SK-N-SH treated with all-trans-retinoic acid at 6 μM for 48 hours (cell line): ENCODE results near the gene CDCA7L.

Experiments used
- ATAC-seq: fragments of 200-7000 bp; cut with Tn5 transposase; 3 replicates; pipeline ENCODE4 v1.9.1; 2020; ENCODE audit warnings: mild to moderate bottlenecking, moderate library complexity
- ARNTL ChIP-seq: fragments of 450-650 bp; formaldehyde crosslinking; IDR thresholded peaks from 2 replicates; pipeline ENCODE4 v1.5.0; 2020; ENCODE audit warnings: low read depth, mild to moderate bottlenecking, moderate library complexity, borderline replicate concordance
- BACH2 ChIP-seq: fragments of 250-450 bp; sonication (Bioruptor Pico); IDR thresholded peaks from 2 replicates; pipeline ENCODE4 v1.9.0; 2021; ENCODE audit warnings: mild to moderate bottlenecking, borderline replicate concordance
- CREB5 ChIP-seq: fragments of 250-450 bp; sonication (Bioruptor Pico); IDR thresholded peaks from 2 replicates; pipeline ENCODE4 v1.5.1; 2020; ENCODE audit warnings: low read depth, mild to moderate bottlenecking, moderate library complexity
- CSDC2 ChIP-seq: fragments of 250-450 bp; sonication (Bioruptor Pico); IDR thresholded peaks from 2 replicates; pipeline ENCODE4 v1.5.0; 2020; ENCODE audit warnings: mild to moderate bottlenecking, moderate library complexity
- ESRRG ChIP-seq: fragments of 250-450 bp; sonication (Bioruptor Pico); IDR thresholded peaks from 2 replicates; pipeline ENCODE4 v1.6.1; 2021; ENCODE audit warnings: mild to moderate bottlenecking
- GLIS3 ChIP-seq: fragments of 250-450 bp; sonication (Bioruptor Pico); IDR thresholded peaks from 2 replicates; pipeline ENCODE4 v1.5.0; 2020; ENCODE audit warnings: mild to moderate bottlenecking, moderate library complexity
- ISL1 ChIP-seq: fragments of 250-450 bp; sonication (Bioruptor Pico); IDR thresholded peaks from 2 replicates; pipeline ENCODE4 v2.1.2; 2022; ENCODE audit warnings: mild to moderate bottlenecking, moderate library complexity
- OSR1 ChIP-seq: fragments of 250-450 bp; sonication (Bioruptor Pico); IDR thresholded peaks from 2 replicates; pipeline ENCODE4 v1.8.0; 2022; ENCODE audit warnings: moderate library complexity, mild to moderate bottlenecking, inconsistent platforms
- POU6F1 ChIP-seq: fragments of 250-450 bp; sonication (Bioruptor Pico); IDR thresholded peaks from 2 replicates; pipeline ENCODE4 v1.8.0; 2021; ENCODE audit warnings: low read depth, mild to moderate bottlenecking, moderate library complexity, borderline replicate concordance
- PPARA ChIP-seq: fragments of 250-450 bp; sonication (Bioruptor Pico); IDR thresholded peaks from 2 replicates; pipeline ENCODE4 v1.5.0; 2020; ENCODE audit warnings: mild to moderate bottlenecking, borderline replicate concordance
- RARB ChIP-seq: fragments of 250-450 bp; sonication (Bioruptor Pico); IDR thresholded peaks from 2 replicates; pipeline ENCODE4 v1.8.0; 2021; ENCODE audit warnings: mild to moderate bottlenecking, moderate library complexity
- SNAI2 ChIP-seq: fragments of 250-450 bp; sonication (Bioruptor Pico); IDR thresholded peaks from 2 replicates; pipeline ENCODE4 v1.5.0; 2020; ENCODE audit warnings: mild to moderate bottlenecking, moderate library complexity
- TCF4 ChIP-seq: fragments of 250-450 bp; sonication (Bioruptor Pico); IDR thresholded peaks from 2 replicates; pipeline ENCODE4 v1.8.0; 2021; ENCODE audit warnings: mild to moderate bottlenecking, moderate library complexity, borderline replicate concordance
- TOX ChIP-seq: fragments of 250-450 bp; sonication (Bioruptor Pico); IDR thresholded peaks from 2 replicates; pipeline ENCODE4 v1.8.0; 2021; ENCODE audit warnings: mild to moderate bottlenecking, moderate library complexity, borderline replicate concordance
- TSHZ2 ChIP-seq: fragments of 250-450 bp; sonication (Bioruptor Pico); IDR thresholded peaks from 2 replicates; pipeline ENCODE4 v1.5.0; 2020; ENCODE audit warnings: mild to moderate bottlenecking, moderate library complexity
- ZC3H10 ChIP-seq: fragments of 250-450 bp; sonication (Bioruptor Pico); IDR thresholded peaks from 2 replicates; pipeline ENCODE4 v1.5.1; 2021; ENCODE audit warnings: mild to moderate bottlenecking, moderate library complexity
- ZFP3 ChIP-seq: fragments of 250-450 bp; sonication (Bioruptor Pico); IDR thresholded peaks from 2 replicates; pipeline ENCODE4 v1.5.0; 2020; ENCODE audit warnings: mild to moderate bottlenecking, moderate library complexity
- ZFP30 ChIP-seq: fragments of 450-650 bp; formaldehyde crosslinking; IDR thresholded peaks from 2 replicates; pipeline ENCODE4 v1.5.0; 2022; ENCODE audit warnings: mild to moderate bottlenecking, moderate library complexity
- ZNF565 ChIP-seq: fragments of 450-650 bp; formaldehyde crosslinking; conservative IDR thresholded peaks from 2 replicates; pipeline ENCODE4 v1.5.0; 2020; ENCODE audit warnings: low read depth, mild to moderate bottlenecking, moderate library complexity
- ZNF70 ChIP-seq: fragments of 450-650 bp; formaldehyde crosslinking; IDR thresholded peaks from 2 replicates; pipeline ENCODE4 v1.5.0; 2020; ENCODE audit warnings: mild to moderate bottlenecking, moderate library complexity
- ZNF8 ChIP-seq: fragments of 450-650 bp; formaldehyde crosslinking; IDR thresholded peaks from 2 replicates; pipeline ENCODE4 v1.5.0; 2020; ENCODE audit warnings: mild to moderate bottlenecking, moderate library complexity
- TF ChIP-seq, protein P1 (sequence below): fragments of 250-450 bp; sonication (Bioruptor Pico); IDR thresholded peaks from 2 replicates; pipeline ENCODE4 v1.5.1; 2021; ENCODE audit warnings: mild to moderate bottlenecking, moderate library complexity

CDCA7L gene

DNA sequence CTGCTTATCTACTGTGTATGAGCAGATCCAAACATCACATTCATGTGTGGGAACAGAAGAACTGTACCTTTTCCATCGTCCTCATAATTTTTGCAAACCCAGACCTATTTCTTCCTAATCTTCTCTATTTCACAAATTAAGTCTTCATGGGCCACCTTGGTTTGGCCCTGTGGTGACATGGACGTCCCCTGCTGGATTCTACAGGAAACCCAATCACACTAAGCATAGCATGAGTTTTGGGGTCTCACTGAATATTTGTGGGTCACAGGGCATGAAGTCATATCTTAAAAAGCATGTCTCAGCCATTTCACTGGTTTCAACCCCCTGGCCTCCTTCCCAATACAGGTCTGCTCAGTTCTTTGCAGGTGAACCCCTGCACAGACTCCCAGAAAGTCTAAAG, 35.8 kb upstream of the CDCA7L start:
- no peak for ATAC-seq
- no peak for TF ChIP-seq TOX (CRISPR knock-in tag)
- no peak for TF ChIP-seq TCF4
- no peak for TF ChIP-seq ESRRG
- no peak for TF ChIP-seq CREB5 (CRISPR knock-in tag)
- TF ChIP-seq ZFP3 (CRISPR knock-in tag), result no peak
- no peak for TF ChIP-seq ISL1 (CRISPR knock-in tag)
- TF ChIP-seq ZNF70, result no peak
- no peak for TF ChIP-seq BACH2 (CRISPR knock-in tag)
- TF ChIP-seq GLIS3, result no peak
- TF ChIP-seq, protein P1, sequence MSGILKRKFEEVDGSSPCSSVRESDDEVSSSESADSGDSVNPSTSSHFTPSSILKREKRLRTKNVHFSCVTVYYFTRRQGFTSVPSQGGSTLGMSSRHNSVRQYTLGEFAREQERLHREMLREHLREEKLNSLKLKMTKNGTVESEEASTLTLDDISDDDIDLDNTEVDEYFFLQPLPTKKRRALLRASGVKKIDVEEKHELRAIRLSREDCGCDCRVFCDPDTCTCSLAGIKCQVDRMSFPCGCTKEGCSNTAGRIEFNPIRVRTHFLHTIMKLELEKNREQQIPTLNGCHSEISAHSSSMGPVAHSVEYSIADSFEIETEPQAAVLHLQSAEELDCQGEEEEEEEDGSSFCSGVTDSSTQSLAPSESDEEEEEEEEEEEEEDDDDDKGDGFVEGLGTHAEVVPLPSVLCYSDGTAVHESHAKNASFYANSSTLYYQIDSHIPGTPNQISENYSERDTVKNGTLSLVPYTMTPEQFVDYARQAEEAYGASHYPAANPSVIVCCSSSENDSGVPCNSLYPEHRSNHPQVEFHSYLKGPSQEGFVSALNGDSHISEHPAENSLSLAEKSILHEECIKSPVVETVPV (CRISPR knock-in tag), result no peak

DNA sequence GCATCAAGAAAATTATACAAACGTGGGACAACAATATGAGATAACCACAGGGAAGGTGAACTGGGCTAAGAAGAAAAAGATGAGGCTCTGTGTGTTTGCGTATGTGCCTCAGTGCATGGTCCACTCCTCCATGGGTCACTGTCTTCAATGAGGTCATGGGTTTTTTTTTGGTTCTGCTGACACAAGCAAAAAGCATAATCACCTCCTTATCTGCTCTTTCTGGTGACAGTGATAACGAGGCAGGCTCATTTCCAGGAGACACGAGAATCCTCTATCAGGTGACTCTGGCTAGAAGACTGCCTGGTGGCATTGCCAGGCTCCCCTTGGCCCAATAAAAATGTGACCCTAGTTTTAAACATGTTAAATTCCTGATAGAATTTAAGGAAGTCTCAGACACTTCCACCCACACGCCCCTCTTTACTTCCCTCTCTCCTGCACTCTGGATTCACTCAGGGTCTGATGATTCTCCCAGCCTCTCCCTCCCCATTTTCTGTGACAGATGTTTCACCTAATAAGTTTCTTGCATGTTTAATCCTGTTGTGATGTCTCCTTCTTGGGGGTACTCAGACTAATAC, 35.3 kb upstream of the CDCA7L start:
- TF ChIP-seq, protein P1 (CRISPR knock-in tag), result no peak
- TF ChIP-seq TSHZ2 (CRISPR knock-in tag) (no peak), CSDC2 (CRISPR knock-in tag) (no peak), OSR1 (CRISPR knock-in tag) (no peak), PPARA (CRISPR knock-in tag) (no peak), BACH2 (CRISPR knock-in tag) (no peak), TCF4 (no peak)
- TF ChIP-seq, all 23 proteins: peak for 0
- ATAC-seq, result no peak

- no peak for TF ChIP-seq RARB (CRISPR knock-in tag)
- TF ChIP-seq TCF4, result no peak
- TF ChIP-seq OSR1 (CRISPR knock-in tag), result no peak
- no peak for TF ChIP-seq ISL1 (CRISPR knock-in tag)
- no peak for ATAC-seq
These were observed 26.7 kb upstream of the CDCA7L start for GRCh38 chr7:21972397-21972784.

DNA sequence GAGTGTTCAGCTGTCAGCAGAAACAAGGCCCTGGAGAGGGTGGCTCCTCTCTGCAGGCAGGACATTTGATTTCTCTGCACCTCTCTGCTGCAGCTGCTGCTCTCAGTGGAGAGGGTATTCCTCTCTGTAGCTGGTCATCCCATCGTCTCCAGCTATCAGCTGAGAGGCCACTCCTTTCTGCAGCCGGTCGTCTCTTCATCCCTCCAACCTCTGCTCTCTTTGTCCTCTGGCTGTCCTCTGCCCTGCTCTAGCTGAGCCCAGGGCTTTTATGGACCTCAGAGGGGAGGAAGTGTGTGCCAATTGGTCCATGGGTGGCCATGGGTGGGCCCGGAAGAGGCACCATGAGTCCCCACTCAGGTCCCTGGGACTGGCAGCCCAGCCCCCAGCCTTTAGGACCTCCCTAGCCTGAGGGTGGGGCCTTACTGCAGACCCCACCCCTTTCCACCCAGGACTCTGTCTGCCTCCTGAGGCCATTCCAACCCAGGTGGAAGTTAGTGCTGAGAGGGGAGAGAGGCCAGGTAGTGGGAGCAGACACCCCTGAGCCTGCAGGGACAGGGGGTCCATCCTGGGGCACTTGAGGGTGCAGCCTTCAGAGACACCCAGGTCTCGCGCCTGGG, 26.2 kb upstream of the CDCA7L start:
- ATAC-seq, result no peak
- TF ChIP-seq ARNTL (CRISPR knock-in tag) (no peak), ZFP3 (CRISPR knock-in tag) (no peak), ESRRG (no peak), ZNF565 (CRISPR knock-in tag) (no peak), TOX (CRISPR knock-in tag) (no peak), OSR1 (CRISPR knock-in tag) (no peak), PPARA (CRISPR knock-in tag) (no peak), POU6F1 (CRISPR knock-in tag) (no peak), ZFP30 (CRISPR knock-in tag) (no peak), ZNF70 (no peak), CREB5 (CRISPR knock-in tag) (no peak), CSDC2 (CRISPR knock-in tag) (no peak), GLIS3 (no peak), ZNF8 (CRISPR knock-in tag) (no peak), TSHZ2 (CRISPR knock-in tag) (no peak), ZC3H10 (CRISPR knock-in tag) (no peak), SNAI2 (CRISPR knock-in tag) (no peak), ISL1 (CRISPR knock-in tag) (no peak)
